MM.1S (cell line): ENCODE results near the gene ZNF765.
"Not testable (repeated sequence)": the region's sequence is repeated elsewhere in the genome, so short reads cannot be mapped to it uniquely, and the experiment has no call there.

ENCODE experiments used
- DNase-seq: peaks from one replicate; pipeline ENCODE4 v3.0.0-alpha.2; 2015
- H2AFZ ChIP-seq: fragments of 300-600 bp; sonication (generic); 2 replicates; pipeline ENCODE4 v1.6.0; 2016; ENCODE audit warnings: antibody characterized with exemption, low read length
- H3F3A ChIP-seq: fragments of 300-600 bp; sonication (generic); 2 replicates; pipeline ENCODE4 v1.6.1; 2016; ENCODE audit warnings: mild to moderate bottlenecking, antibody characterized with exemption, low read length, moderate library complexity, mixed read lengths; ENCODE audit not compliant: insufficient read depth
- H3K27ac ChIP-seq: fragments of 300-600 bp; sonication (generic); 2 replicates; pipeline ENCODE4 v1.5.1; 2016; ENCODE audit warnings: mild to moderate bottlenecking, low read length
- H3K27me3 ChIP-seq: fragments of 300-600 bp; sonication (generic); replicated peaks from 2 replicates; pipeline ENCODE4 v1.6.0; 2016; ENCODE audit warnings: low read length; ENCODE audit not compliant: insufficient read depth
- H3K36me3 ChIP-seq: fragments of 300-600 bp; sonication (generic); replicated peaks from 2 replicates; pipeline ENCODE4 v1.6.1; 2016; ENCODE audit warnings: mild to moderate bottlenecking, low read length, mixed read lengths; ENCODE audit not compliant: insufficient read depth
- H3K4me1 ChIP-seq: fragments of 300-600 bp; sonication (generic); 2 replicates; pipeline ENCODE4 v1.6.1; 2016; ENCODE audit warnings: low read length, mixed read lengths
- H3K4me2 ChIP-seq: fragments of 300-600 bp; sonication (generic); 2 replicates; pipeline ENCODE4 v1.6.0; 2016; ENCODE audit warnings: low read depth, low read length
- H3K4me3 ChIP-seq: fragments of 300-600 bp; sonication (generic); 2 replicates; pipeline ENCODE4 v1.5.1; 2016; ENCODE audit warnings: low read length, mixed read lengths
- H3K79me2 ChIP-seq: fragments of 300-600 bp; sonication (generic); 2 replicates; pipeline ENCODE4 v1.6.1; 2016; ENCODE audit warnings: mixed run types, low read length, mixed read lengths
- H3K9ac ChIP-seq: fragments of 300-600 bp; sonication (generic); 2 replicates; pipeline ENCODE4 v1.6.1; 2016; ENCODE audit warnings: low read length, mixed read lengths
- H3K9me2 ChIP-seq: fragments of 300-600 bp; sonication (generic); replicated peaks from 2 replicates; pipeline ENCODE4 v1.6.1; 2016; ENCODE audit warnings: mild to moderate bottlenecking, low read length, mixed read lengths; ENCODE audit not compliant: insufficient read depth
- H3K9me3 ChIP-seq: fragments of 300-600 bp; sonication (generic); replicated peaks from 2 replicates; pipeline ENCODE4 v1.6.1; 2016; ENCODE audit warnings: mild to moderate bottlenecking, low read length, mixed read lengths; ENCODE audit not compliant: insufficient read depth
- H4K20me1 ChIP-seq: fragments of 300-600 bp; sonication (generic); 2 replicates; pipeline ENCODE4 v1.6.1; 2016; ENCODE audit warnings: mild to moderate bottlenecking, low read length, moderate library complexity, mixed read lengths; ENCODE audit not compliant: insufficient read depth
- EZH2 ChIP-seq: fragments of 300-600 bp; sonication (generic); optimal IDR thresholded peaks from 2 replicates; pipeline ENCODE3; 2017; ENCODE audit warnings: low read depth, mild to moderate bottlenecking, antibody characterized with exemption, low read length, mixed read lengths
- EZH2phosphoT487 ChIP-seq: fragments of 300-600 bp; sonication (generic); IDR thresholded peaks from 2 replicates; pipeline ENCODE4 v1.6.1; 2018; ENCODE audit warnings: antibody characterized with exemption, low read length
- TF ChIP-seq, protein P1 (sequence below): fragments of 300-600 bp; sonication (generic); IDR thresholded peaks from 2 replicates; pipeline ENCODE4 v1.5.1; 2016; ENCODE audit warnings: antibody characterized with exemption, low read length, mixed read lengths

ZNF765 gene

GRCh38 chr19:53455828-53456227, 60.9 kb downstream of the ZNF765 start:
- no peaks in the 10 kb centered on the region for H3K4me1 ChIP-seq
- no peak overlapping the region for H3K4me2 ChIP-seq
- peaks cover 6% of the 10 kb centered on the region for H3K36me3 ChIP-seq
- no peak overlapping the region for H3K9ac ChIP-seq
- no peak overlapping the region for H3K4me3 ChIP-seq
- H2AFZ ChIP-seq = no peak overlapping the region
- no peak overlapping the region for H3K27ac ChIP-seq
- TF ChIP-seq EZH2 (no peak), EZH2phosphoT487 (no peak)
- TF ChIP-seq, protein P1, sequence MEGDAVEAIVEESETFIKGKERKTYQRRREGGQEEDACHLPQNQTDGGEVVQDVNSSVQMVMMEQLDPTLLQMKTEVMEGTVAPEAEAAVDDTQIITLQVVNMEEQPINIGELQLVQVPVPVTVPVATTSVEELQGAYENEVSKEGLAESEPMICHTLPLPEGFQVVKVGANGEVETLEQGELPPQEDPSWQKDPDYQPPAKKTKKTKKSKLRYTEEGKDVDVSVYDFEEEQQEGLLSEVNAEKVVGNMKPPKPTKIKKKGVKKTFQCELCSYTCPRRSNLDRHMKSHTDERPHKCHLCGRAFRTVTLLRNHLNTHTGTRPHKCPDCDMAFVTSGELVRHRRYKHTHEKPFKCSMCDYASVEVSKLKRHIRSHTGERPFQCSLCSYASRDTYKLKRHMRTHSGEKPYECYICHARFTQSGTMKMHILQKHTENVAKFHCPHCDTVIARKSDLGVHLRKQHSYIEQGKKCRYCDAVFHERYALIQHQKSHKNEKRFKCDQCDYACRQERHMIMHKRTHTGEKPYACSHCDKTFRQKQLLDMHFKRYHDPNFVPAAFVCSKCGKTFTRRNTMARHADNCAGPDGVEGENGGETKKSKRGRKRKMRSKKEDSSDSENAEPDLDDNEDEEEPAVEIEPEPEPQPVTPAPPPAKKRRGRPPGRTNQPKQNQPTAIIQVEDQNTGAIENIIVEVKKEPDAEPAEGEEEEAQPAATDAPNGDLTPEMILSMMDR = no peak
- H3K27me3 ChIP-seq = no peaks in the 10 kb centered on the region
- peaks cover 5% of the 10 kb centered on the region; the same call in 1 of the 2 replicates for H3K9me3 ChIP-seq
- H4K20me1 ChIP-seq = no peaks in the 10 kb centered on the region
- no peaks in the 10 kb centered on the region for H3K9me2 ChIP-seq
- no peaks in the 10 kb centered on the region for H3F3A ChIP-seq
- no peak for DNase-seq
- no peaks in the 10 kb centered on the region for H3K79me2 ChIP-seq

GRCh38 chr19:53460131-53460721, 65.3 kb downstream of the ZNF765 start:
- H3K9ac ChIP-seq, DNase-seq, H3F3A ChIP-seq, H4K20me1 ChIP-seq, H3K27ac ChIP-seq, H3K27me3 ChIP-seq, H3K9me3 ChIP-seq, H3K9me2 ChIP-seq, H2AFZ ChIP-seq, H3K4me3 ChIP-seq, H3K4me2 ChIP-seq, H3K36me3 ChIP-seq, H3K79me2 ChIP-seq, H3K4me1 ChIP-seq: not testable (repeated sequence)

- Histone ChIP-seq H4K20me1 (no peaks in the 10 kb centered on the region), H2AFZ (no peak overlapping the region), H3K9ac (no peak overlapping the region), H3K27me3 (no peaks in the 10 kb centered on the region), H3K9me2 (no peaks in the 10 kb centered on the region), H3K4me2 (no peak overlapping the region), H3K4me3 (no peak overlapping the region), H3K79me2 (no peaks in the 10 kb centered on the region), H3K36me3 (no peaks in the 10 kb centered on the region), H3K27ac (no peak overlapping the region), H3K9me3 (no peaks in the 10 kb centered on the region), H3K4me1 (no peaks in the 10 kb centered on the region), H3F3A (no peaks in the 10 kb centered on the region)
- DNase-seq = no peak
- no peak for TF ChIP-seq EZH2
- TF ChIP-seq, protein P1 = no peak
Measured at GRCh38 chr19:53461866-53462265, 66.9 kb downstream of the ZNF765 start.

- no peak for DNase-seq
Measured at GRCh38 chr19:53462861-53463260, 67.9 kb downstream of the ZNF765 start.

More at GRCh38 chr19:53462861-53463260, 67.9 kb downstream of the ZNF765 start:
- H3K9me3 ChIP-seq = no peaks in the 10 kb centered on the region
- no peaks in the 10 kb centered on the region for H3K4me1 ChIP-seq
- no peak overlapping the region for H3K4me3 ChIP-seq
- H4K20me1 ChIP-seq = no peaks in the 10 kb centered on the region
- no peak overlapping the region for H3K27ac ChIP-seq
- no peaks in the 10 kb centered on the region for H3K27me3 ChIP-seq
- no peaks in the 10 kb centered on the region for H3K9me2 ChIP-seq
- H3K36me3 ChIP-seq = no peaks in the 10 kb centered on the region
- no peak for TF ChIP-seq EZH2
- no peak for TF ChIP-seq EZH2phosphoT487
- TF ChIP-seq, protein P1 = no peak
- H3F3A ChIP-seq = no peaks in the 10 kb centered on the region
- no peaks in the 10 kb centered on the region for H3K79me2 ChIP-seq
- no peak overlapping the region for H3K4me2 ChIP-seq
- H2AFZ ChIP-seq = no peak overlapping the region
- H3K9ac ChIP-seq = no peak overlapping the region
